BE2C (cell line): ENCODE results near the gene KMT2B.

Experiments
- DNase-seq: peaks from one replicate; pipeline ENCODE4 v3.0.0-alpha.2; 2020
- H3K27me3 ChIP-seq: fragments of 250-450 bp; sonication (Bioruptor Pico); 2 replicates; pipeline ENCODE4 v1.5.1; 2020; ENCODE audit warnings: mild to moderate bottlenecking
- H3K36me3 ChIP-seq: fragments of 250-450 bp; sonication (Bioruptor Pico); 2 replicates; pipeline ENCODE4 v1.5.1; 2020; ENCODE audit warnings: mild to moderate bottlenecking
- H3K4me1 ChIP-seq: fragments of 250-450 bp; sonication (Bioruptor Pico); 2 replicates; pipeline ENCODE4 v1.5.1; 2020
- H3K4me3 ChIP-seq: 2 replicates; pipeline ENCODE4 v1.5.1; 2011; ENCODE audit warnings: low read depth, low read length
- H3K9me3 ChIP-seq: fragments of 250-450 bp; sonication (Bioruptor Pico); 2 replicates; pipeline ENCODE4 v1.5.1; 2020
- CTCF ChIP-seq: IDR thresholded peaks from 2 replicates; pipeline ENCODE4 v1.5.1; 2012; ENCODE audit warnings: mild to moderate bottlenecking, low read depth, low read length

KMT2B gene

GRCh38 chr19:35733180-35734125 lies 15.7 kb downstream of the KMT2B start:
- H3K4me3 ChIP-seq, result no peak overlapping the region
- H3K27me3 ChIP-seq, result no peaks in the 10 kb centered on the region
- H3K36me3 ChIP-seq, result peaks cover 90% of the 10 kb centered on the region
- H3K4me1 ChIP-seq, result no peaks in the 10 kb centered on the region
- no peak for DNase-seq
- H3K9me3 ChIP-seq, result no peaks in the 10 kb centered on the region
- TF ChIP-seq CTCF, result no peak

- Histone ChIP-seq H3K36me3 (peaks cover 82% of the 10 kb centered on the region), H3K4me3 (no peak overlapping the region), H3K27me3 (no peaks in the 10 kb centered on the region), H3K4me1 (no peaks in the 10 kb centered on the region), H3K9me3 (no peaks in the 10 kb centered on the region)
- DNase-seq, result no peak
- TF ChIP-seq CTCF, result no peak
Measured at GRCh38 chr19:35734273-35734672, 16.5 kb downstream of the KMT2B start.

DNA sequence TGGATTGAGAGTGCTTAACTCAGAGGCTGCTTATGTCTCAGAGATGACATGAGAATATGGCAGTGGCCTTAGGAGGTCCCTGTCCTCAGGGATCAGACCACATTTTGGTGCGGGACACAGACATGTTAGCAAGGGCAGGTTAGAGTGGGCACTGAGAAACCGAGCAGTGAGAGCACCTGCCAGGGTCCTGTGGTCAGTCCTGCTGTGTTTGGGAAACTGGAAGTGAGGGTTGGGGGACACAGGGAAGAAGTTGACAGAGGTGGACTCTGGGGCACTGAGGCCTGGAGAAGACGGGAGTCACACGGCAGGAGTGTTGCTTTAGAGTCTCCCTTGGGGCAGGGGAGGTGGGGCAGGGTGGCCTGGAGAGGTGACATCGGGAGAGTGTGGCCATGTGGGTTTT lies 17.1 kb downstream of the KMT2B start:
- no peak for TF ChIP-seq CTCF
- Histone ChIP-seq H3K36me3 (peaks cover 76% of the 10 kb centered on the region), H3K27me3 (no peaks in the 10 kb centered on the region), H3K4me1 (no peaks in the 10 kb centered on the region), H3K9me3 (no peaks in the 10 kb centered on the region), H3K4me3 (no peak overlapping the region)
- no peak for DNase-seq

DNA sequence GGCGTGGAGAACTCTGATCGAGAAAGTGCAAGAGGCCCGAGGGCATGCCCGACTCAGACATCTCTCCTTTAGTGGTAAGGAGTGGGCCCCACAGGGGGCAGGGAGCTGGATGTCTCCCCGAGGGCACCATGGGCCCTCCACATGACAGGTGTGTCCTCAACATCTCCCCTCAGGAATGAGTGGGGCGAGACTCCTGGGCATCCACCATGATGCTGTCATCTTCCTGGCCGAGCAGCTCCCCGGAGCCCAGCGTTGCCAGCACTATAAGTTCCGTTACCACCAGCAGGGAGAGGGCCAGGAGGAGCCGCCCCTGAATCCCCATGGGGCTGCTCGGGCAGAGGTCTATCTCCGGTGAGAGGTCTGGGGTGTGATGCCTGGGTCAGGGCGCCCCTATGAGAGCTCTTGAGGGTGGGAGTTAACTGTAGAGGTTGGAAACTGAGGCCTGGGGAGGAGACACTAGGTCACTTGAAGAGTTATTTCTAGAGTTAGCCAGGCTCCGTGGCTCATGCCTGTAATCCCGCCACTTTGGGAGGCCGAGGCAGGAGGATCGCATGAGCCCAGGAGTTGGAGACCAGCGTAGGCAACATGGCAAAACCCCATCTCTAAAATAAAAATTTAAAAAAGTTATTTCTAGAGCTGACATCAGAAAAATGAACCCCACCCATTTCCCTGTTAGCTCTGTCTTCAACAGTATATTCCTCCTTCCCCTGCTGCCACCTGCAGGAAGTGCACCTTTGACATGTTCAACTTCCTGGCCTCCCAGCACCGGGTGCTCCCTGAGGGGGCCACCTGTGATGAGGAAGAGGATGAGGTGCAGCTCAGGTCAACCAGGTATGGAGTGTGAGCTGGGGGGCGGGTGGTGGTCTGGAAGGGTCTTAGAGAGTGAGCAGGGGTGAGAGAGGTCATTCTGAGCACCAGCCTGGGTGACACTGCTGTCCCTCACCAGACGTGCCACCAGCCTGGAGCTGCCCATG lies 19.4 kb downstream of the KMT2B start:
- no peaks in the 10 kb centered on the region for H3K9me3 ChIP-seq
- no peak for DNase-seq
- no peak overlapping the region for H3K4me3 ChIP-seq
- peaks cover 53% of the 10 kb centered on the region for H3K36me3 ChIP-seq
- H3K4me1 ChIP-seq, result no peaks in the 10 kb centered on the region
- H3K27me3 ChIP-seq, result no peaks in the 10 kb centered on the region
- TF ChIP-seq CTCF, result peak; percentile 28

GRCh38 chr19:35738021-35738886 lies 20.5 kb downstream of the KMT2B start:
- no peaks in the 10 kb centered on the region for H3K27me3 ChIP-seq
- H3K4me3 ChIP-seq, result no peak overlapping the region
- H3K9me3 ChIP-seq, result no peaks in the 10 kb centered on the region
- H3K36me3 ChIP-seq, result peaks cover 45% of the 10 kb centered on the region
- TF ChIP-seq CTCF, result no peak
- DNase-seq, result no peak
- no peaks in the 10 kb centered on the region for H3K4me1 ChIP-seq
